Effector memory CD8-positive, alpha-beta T cell (primary cell): Measurements from ENCODE around the gene COIL.
A peak's percentile ranks its signal among the peaks of the same experiment; 100 is the strongest.
"Not testable (repeated sequence)": the region's sequence is repeated elsewhere in the genome, so short reads cannot be mapped to it uniquely, and the experiment has no call there.

Experiments
- ATAC-seq: fragments of 150-1000 bp; cut with Tn5 transposase; replicated peaks from 2 replicates; pipeline ENCODE4 v1.10.0; 2021; ENCODE audit warnings: mild to moderate bottlenecking, moderate library complexity
- DNase-seq, 3 experiments: peaks; one replicate each; pipeline ENCODE4 v3.0.0; 2021
- H3K27ac Mint-ChIP-seq, 2 donors: one replicate each; pipeline ENCODE4 v1.8.0; 2022; ENCODE audit warnings: mild to moderate bottlenecking in 2 of 2, mixed read lengths in 2 of 2, moderate library complexity in 2 of 2
- H3K27me3 Mint-ChIP-seq, 2 donors: one replicate each; pipeline ENCODE4 v1.8.0; 2022; ENCODE audit warnings: mixed read lengths in 2 of 2
- H3K36me3 Mint-ChIP-seq: one replicate; pipeline ENCODE4 v1.8.0; 2022; ENCODE audit warnings: mild to moderate bottlenecking, moderate library complexity, mixed read lengths; ENCODE audit not compliant: insufficient read depth
- H3K4me1 Mint-ChIP-seq, 2 donors: one replicate each; pipeline ENCODE4 v1.8.0; 2022; ENCODE audit warnings: low read depth in 2 of 2, mixed read lengths in 2 of 2
- H3K4me3 Mint-ChIP-seq, 2 donors: one replicate each; pipeline ENCODE4 v1.8.0; 2022; ENCODE audit warnings: mild to moderate bottlenecking in 2 of 2, mixed read lengths in 2 of 2, moderate library complexity in 2 of 2
- H3K9me3 Mint-ChIP-seq, 2 donors: one replicate each; pipeline ENCODE4 v1.8.0; 2022; ENCODE audit warnings: mixed read lengths in 2 of 2

COIL gene

GRCh38 chr17:56973520-56973919 is 12.7 kb upstream of the COIL start:
- Mint-ChIP-seq H3K36me3 (peaks cover 7% of the 10 kb centered on the region), H3K27me3 (peaks cover 6 to 11% of the 10 kb centered on the region in 2 donors), H3K9me3 (no peaks in the 10 kb centered on the region), H3K27ac (no peak overlapping the region), H3K4me1 (peaks cover 5 to 15% of the 10 kb centered on the region in 2 donors), H3K4me3 (no peak overlapping the region)
- DNase-seq = no peak
- no peak for ATAC-seq

GRCh38 chr17:56972111-56972730 is 11.4 kb upstream of the COIL start:
- H3K27me3 Mint-ChIP-seq = peaks cover 6 to 11% of the 10 kb centered on the region in 2 donors
- H3K9me3 Mint-ChIP-seq = no peaks in the 10 kb centered on the region
- no peak for ATAC-seq
- no peak overlapping the region for H3K4me3 Mint-ChIP-seq
- H3K27ac Mint-ChIP-seq = no peak overlapping the region
- no peaks in the 10 kb centered on the region for H3K36me3 Mint-ChIP-seq
- DNase-seq = no peak
- H3K4me1 Mint-ChIP-seq = peaks cover 0 to 3% of the 10 kb centered on the region in 2 donors

- Mint-ChIP-seq H3K9me3 (no peaks in the 10 kb centered on the region), H3K4me3 (no peak overlapping the region), H3K36me3 (no peaks in the 10 kb centered on the region), H3K4me1 (no peaks in the 10 kb centered on the region), H3K27ac (no peak overlapping the region), H3K27me3 (peaks cover 6 to 11% of the 10 kb centered on the region in 2 donors)
- no peak for ATAC-seq
- DNase-seq = no peak
Measured at GRCh38 chr17:56970974-56971373, 10.1 kb upstream of the COIL start.

GRCh38 chr17:56966338-56966737 is 5.5 kb upstream of the COIL start:
- ATAC-seq (no peak), DNase-seq (no peak)
- no peaks in the 10 kb centered on the region for H3K27me3 Mint-ChIP-seq
- H3K27ac Mint-ChIP-seq = no peak overlapping the region
- no peaks in the 10 kb centered on the region for H3K36me3 Mint-ChIP-seq
- H3K4me1 Mint-ChIP-seq = no peaks in the 10 kb centered on the region
- no peaks in the 10 kb centered on the region for H3K9me3 Mint-ChIP-seq
- no peak overlapping the region for H3K4me3 Mint-ChIP-seq

GRCh38 chr17:56965681-56966080 is 4.8 kb upstream of the COIL start:
- not testable (repeated sequence) for H3K27me3 Mint-ChIP-seq, H3K9me3 Mint-ChIP-seq, H3K4me3 Mint-ChIP-seq, H3K4me1 Mint-ChIP-seq, H3K36me3 Mint-ChIP-seq, ATAC-seq, H3K27ac Mint-ChIP-seq, DNase-seq

- H3K9me3 Mint-ChIP-seq = not testable (repeated sequence)
Measured at GRCh38 chr17:56965241-56965640, 4.4 kb upstream of the COIL start.

GRCh38 chr17:56956992-56957391 is 3.9 kb downstream of the COIL start:
- Mint-ChIP-seq H3K36me3 (peaks cover 11% of the 10 kb centered on the region), H3K27ac (no peak overlapping the region), H3K4me3 (no peak overlapping the region), H3K9me3 (no peaks in the 10 kb centered on the region), H3K4me1 (peaks cover 8 to 11% of the 10 kb centered on the region in 2 donors), H3K27me3 (no peaks in the 10 kb centered on the region)
- ATAC-seq (no peak), DNase-seq (no peak)

More at GRCh38 chr17:56965241-56965640, 4.4 kb upstream of the COIL start:
- not testable (repeated sequence) for H3K27me3 Mint-ChIP-seq, H3K27ac Mint-ChIP-seq, DNase-seq, H3K36me3 Mint-ChIP-seq, ATAC-seq, H3K4me3 Mint-ChIP-seq, H3K4me1 Mint-ChIP-seq

GRCh38 chr17:56949595-56949994 is 11.3 kb downstream of the COIL start:
- H3K27ac Mint-ChIP-seq = no peak overlapping the region
- no peak for ATAC-seq

GRCh38 chr17:56948491-56948890 is 12.4 kb downstream of the COIL start:
- no peaks in the 10 kb centered on the region for H3K9me3 Mint-ChIP-seq
- no peak for ATAC-seq
- DNase-seq = no peak
- no peaks in the 10 kb centered on the region for H3K27me3 Mint-ChIP-seq
- no peak overlapping the region for H3K4me3 Mint-ChIP-seq
- H3K27ac Mint-ChIP-seq = peak overlapping the region in 1 of 2 donors; percentile 69
- H3K36me3 Mint-ChIP-seq = peaks cover 63% of the 10 kb centered on the region
- H3K4me1 Mint-ChIP-seq = peaks cover 1 to 2% of the 10 kb centered on the region in 2 donors

More at GRCh38 chr17:56949595-56949994, 11.3 kb downstream of the COIL start:
- Mint-ChIP-seq H3K27me3 (no peaks in the 10 kb centered on the region), H3K4me1 (peaks cover 2 to 4% of the 10 kb centered on the region in 2 donors), H3K4me3 (no peak overlapping the region), H3K9me3 (no peaks in the 10 kb centered on the region), H3K36me3 (peaks cover 52% of the 10 kb centered on the region)
- DNase-seq = no peak

GRCh38 chr17:56947741-56948140 is 13.1 kb downstream of the COIL start:
- no peak overlapping the region for H3K4me3 Mint-ChIP-seq
- H3K27ac Mint-ChIP-seq = peak overlapping the region in 1 of 2 donors; percentile 69
- H3K27me3 Mint-ChIP-seq = no peaks in the 10 kb centered on the region
- peaks cover 68% of the 10 kb centered on the region for H3K36me3 Mint-ChIP-seq
- DNase-seq (no peak), ATAC-seq (no peak)
- peaks cover 0 to 2% of the 10 kb centered on the region in 2 donors for H3K4me1 Mint-ChIP-seq
- no peaks in the 10 kb centered on the region for H3K9me3 Mint-ChIP-seq

- Mint-ChIP-seq H3K36me3 (peaks cover 79% of the 10 kb centered on the region), H3K27ac (no peak overlapping the region), H3K27me3 (no peaks in the 10 kb centered on the region), H3K9me3 (no peaks in the 10 kb centered on the region), H3K4me1 (peaks cover 0 to 2% of the 10 kb centered on the region in 2 donors), H3K4me3 (no peak overlapping the region)
- DNase-seq (no peak), ATAC-seq (no peak)
Measured at GRCh38 chr17:56945938-56946505, 14.8 kb downstream of the COIL start.

- Mint-ChIP-seq H3K27me3 (no peaks in the 10 kb centered on the region), H3K36me3 (peaks cover 76% of the 10 kb centered on the region), H3K4me1 (peaks cover 4 to 5% of the 10 kb centered on the region in 2 donors), H3K27ac (peak overlapping the region in 1 of 2 donors; percentile 29), H3K9me3 (no peaks in the 10 kb centered on the region), H3K4me3 (no peak overlapping the region)
- no peak for ATAC-seq
- DNase-seq = no peak
Measured at GRCh38 chr17:56943505-56944125, 17.2 kb downstream of the COIL start.

- Mint-ChIP-seq H3K27me3 (no peaks in the 10 kb centered on the region), H3K4me1 (peaks cover 4 to 5% of the 10 kb centered on the region in 2 donors), H3K36me3 (peaks cover 74% of the 10 kb centered on the region), H3K27ac (no peak overlapping the region), H3K9me3 (no peaks in the 10 kb centered on the region), H3K4me3 (no peak overlapping the region)
- DNase-seq = no peak
- peak; percentile 76 for ATAC-seq
Measured at GRCh38 chr17:56939869-56940484, 20.9 kb downstream of the COIL start.

GRCh38 chr17:56938206-56938605 is 22.6 kb downstream of the COIL start:
- H3K36me3 Mint-ChIP-seq = peaks cover 56% of the 10 kb centered on the region
- ATAC-seq, H3K27ac Mint-ChIP-seq, H3K27me3 Mint-ChIP-seq, H3K9me3 Mint-ChIP-seq, H3K4me3 Mint-ChIP-seq, H3K4me1 Mint-ChIP-seq, DNase-seq: not testable (repeated sequence)
